Stimulated activated CD4-positive, alpha-beta T cell treated with anti-CD3 and anti-CD28 coated beads, Interleukin-1b, Interleukin-23, amount 100 ng/mL, for 48 hours (primary cell): Measurements from ENCODE around the gene PTPRN2.
"Not testable (repeated sequence)": the region's sequence is repeated elsewhere in the genome, so short reads cannot be mapped to it uniquely, and the experiment has no call there.

Source experiments
- DNase-seq: peaks from one replicate; pipeline ENCODE4 v3.0.0-alpha.2; 2020

Gene PTPRN2

DNA sequence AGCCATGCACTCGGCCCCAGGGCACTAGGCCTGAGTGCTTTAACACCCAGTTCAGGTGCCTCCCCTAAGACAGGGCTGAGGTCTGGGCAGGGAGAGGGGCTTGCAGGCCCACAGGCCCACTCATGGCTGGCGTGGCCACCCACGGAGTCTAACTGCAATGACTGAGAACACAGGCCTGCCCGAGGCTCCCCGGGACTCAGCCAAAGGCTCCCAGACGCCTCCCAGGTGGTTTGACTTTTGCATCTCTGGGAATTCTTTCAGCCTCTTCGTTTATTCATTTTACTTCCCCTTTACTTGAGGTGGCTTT is 37.3 kb downstream of the PTPRN2 start:
- DNase-seq = no peak

DNA sequence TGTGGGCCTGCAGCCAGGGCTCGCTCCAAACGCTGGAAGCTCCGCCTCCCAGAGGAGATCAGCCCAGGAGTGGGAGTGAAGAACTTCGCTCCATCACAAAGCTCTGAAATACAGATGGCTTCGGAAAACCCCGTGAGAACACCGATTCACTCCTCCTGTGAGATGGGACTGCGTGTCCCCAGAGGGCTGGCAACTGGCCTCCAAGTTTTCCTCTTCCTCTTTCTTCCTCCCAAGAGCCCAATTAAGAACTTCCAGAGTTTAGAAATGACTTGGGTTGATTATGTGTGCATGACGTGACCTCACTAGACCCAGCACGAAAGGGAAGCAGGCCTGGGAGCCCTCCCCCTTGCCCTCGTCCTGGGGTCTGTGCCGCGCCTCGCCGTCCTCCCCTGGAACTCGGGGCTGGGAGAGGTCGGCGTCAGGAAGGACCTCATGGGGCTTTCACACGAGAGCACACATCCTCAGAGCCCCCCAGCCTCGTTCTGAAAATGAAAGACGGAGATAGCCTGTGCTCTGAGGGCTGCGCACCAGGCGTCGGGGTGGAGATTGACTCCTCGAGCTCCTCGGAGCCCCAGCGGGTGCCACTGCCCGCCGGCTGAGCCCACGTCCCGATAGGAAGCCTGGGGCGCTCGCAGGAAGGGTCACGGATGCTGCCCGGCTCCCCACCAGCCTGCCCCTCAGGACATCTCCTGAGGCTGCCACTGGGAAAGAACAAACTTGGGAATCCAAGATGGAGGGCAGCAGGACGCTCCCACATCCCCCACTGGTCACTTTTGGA is 37.8 kb downstream of the PTPRN2 start:
- DNase-seq = no peak

DNA sequence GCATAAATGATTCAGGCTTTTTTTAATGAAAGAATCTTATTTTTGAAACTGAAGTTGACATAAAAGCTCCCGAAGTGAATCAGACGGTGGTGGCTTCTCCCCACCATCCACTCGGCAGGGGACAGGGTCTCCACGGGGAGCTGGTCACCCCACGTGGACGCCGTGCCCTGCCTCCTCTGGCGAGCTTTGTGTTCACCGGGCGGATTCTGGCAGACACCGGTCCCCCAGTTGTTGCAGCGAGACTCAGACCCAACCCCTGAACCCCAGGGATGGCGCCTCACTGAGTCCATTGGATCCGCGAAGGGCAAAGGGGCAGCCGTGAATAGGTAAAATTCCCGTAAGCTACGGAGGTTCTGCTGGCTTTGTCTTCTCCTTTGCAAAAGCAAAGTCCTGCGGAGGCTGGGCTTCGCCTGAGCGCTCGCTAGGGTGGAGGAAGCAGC is 38.4 kb downstream of the PTPRN2 start:
- no peak for DNase-seq

DNA sequence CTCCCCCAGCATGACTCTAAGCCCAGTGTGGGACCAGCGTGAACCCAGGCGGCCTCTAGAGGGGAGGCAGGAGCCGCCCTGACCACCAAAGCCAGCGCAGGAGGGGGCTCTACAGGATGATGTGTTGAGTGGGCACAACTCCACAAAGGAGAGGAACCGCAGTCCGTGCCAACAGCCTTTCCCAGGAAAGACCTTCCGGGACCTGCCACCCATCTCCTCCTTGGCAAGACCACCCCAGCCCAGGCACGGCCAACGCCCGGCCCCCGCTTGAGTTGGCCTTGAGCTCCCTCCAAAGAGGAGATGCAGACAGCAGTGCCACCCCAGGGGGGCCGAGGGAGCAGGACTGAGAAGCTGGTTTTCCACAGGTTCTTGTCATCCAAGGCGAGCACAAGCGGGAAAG is 38.9 kb downstream of the PTPRN2 start:
- no peak for DNase-seq

DNA sequence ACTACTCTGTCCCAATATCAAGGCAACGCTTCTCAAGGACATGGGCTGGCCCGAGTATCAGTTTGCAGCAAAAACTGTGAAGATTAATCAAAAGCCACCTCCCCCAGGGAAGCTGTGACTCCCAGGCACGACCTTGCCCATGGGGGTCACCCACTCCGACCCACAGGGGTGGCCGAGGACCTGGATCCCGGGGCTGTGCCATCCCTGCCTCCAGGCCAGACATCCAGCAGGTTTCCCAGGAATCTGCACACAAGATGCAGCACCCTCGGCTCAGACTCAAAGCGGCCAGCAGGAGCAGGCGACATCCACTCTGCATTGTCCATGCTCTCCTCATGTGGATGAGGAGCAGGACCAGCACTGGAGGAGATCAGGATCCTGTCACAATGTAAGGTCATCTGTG is 39.8 kb downstream of the PTPRN2 start:
- DNase-seq = no peak

DNA sequence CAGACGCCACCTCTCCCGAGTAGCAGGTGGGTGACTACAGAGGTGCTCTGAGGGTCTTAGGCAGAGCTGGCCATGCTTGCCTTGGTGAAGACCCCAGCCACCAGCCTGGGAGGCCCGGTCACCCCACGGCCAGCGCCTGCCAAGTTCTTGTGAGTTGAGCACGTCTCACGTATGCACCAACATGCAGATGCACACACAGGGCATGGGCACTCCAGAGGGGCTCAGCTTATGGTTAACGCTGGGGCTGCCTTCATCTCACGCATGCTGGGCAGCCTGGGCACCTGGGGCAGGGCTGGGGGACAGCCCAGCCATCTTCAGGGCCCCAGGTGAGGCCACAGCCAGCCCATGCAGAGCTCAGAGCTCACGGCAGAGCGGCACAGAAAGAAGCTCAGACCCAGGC is 41.0 kb downstream of the PTPRN2 start:
- DNase-seq = no peak

DNA sequence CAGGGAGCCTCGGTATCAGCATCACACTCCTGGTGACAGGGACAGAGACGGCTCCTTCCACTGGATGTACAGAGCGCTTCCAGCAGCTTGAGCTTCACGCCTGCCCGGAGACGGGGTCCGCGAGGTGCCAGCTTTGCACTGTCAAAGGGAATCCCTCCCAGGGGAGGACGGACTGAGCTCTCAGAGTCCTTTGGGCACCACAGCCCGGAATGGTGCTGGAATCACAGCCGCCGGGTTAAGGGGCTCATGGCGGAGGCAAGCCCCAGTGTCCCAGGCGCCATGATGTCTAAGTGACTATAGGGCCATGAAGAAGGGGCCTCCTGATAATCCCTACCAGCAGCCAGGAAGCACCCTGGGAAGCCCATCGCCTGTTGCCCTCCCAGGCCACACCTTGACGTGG is 41.4 kb downstream of the PTPRN2 start:
- no peak for DNase-seq

DNA sequence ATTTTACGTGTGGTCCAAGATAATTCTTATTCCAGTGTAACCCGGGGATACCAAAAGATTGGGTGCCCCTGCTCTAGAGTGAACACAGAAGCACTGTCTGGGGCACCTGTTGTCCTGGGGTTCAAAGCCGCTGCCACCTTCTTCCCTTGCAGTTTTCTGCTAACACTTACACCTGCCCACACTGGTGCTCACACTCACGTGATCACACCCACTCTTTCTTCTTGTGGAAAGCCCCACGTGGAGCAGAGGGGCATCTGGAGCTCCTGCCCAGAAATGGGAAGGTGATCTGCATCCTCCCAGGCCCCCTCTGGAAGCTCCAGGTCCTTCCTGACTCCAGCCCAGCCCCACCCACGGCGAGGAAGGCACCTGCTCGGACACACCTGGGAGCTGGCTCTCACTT is 42.9 kb downstream of the PTPRN2 start:
- no peak for DNase-seq

DNA sequence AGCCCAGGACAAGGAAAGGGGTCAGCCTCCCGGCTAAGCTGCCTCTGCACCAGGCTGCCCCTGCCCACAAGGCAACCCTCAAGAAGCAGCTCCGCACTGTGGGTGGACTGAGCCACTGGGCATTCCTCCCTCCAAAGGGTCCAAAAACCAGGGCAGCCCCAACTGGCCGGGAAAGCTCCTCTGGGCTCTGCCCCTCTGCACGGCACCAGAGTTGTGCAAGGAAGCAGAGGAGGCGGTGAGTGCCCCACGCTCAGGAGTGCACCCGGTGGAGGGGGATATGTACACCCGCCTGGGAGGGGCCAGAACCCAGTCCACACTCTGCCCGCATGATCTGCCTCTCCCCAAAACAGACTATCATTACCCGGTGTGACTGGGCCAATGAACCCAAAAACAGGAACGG is 43.8 kb downstream of the PTPRN2 start:
- no peak for DNase-seq

DNA sequence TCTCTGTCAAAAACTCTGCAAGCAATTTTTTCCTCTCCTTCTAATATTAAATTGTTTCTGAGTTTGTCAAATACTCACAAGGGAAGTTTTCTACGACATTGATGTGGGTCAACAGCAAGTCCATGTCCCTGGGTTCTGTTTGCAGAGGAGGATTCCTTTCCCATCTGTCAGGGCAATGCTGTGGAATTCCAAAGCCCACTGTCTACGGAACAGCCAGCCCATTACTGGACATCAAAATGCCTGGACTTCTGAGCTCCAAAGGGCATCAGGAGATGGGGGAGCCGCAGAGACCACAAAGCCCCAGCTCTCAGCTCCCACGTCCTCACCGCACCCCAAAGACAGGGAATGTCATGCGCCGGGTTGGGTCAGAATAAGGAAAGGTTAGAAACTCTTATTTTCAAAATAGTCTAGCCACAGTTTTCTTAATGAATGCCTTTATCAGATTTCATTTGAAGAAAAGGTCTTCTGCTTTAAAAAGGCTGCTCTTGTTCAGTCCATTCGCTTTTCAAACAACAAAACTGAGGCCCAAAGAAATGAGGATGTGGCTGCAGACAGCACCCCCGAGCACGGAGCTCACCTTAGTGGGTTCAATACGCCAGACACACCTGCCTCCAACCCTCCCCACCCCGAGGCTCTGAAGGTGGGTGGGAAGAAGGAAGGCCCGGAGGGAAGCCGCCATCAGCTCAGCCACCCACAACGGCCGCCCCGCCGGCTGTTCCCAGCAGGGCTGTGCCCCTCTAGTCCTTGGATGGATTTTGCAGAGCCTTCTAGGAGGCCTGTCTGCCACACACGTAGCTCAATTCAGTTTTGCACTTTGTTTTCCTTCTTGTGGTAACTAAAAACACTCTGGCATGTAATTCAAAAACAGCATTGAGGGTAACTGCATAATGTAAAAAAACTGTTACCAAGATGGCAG is 44.7 kb downstream of the PTPRN2 start:
- DNase-seq = no peak

DNA sequence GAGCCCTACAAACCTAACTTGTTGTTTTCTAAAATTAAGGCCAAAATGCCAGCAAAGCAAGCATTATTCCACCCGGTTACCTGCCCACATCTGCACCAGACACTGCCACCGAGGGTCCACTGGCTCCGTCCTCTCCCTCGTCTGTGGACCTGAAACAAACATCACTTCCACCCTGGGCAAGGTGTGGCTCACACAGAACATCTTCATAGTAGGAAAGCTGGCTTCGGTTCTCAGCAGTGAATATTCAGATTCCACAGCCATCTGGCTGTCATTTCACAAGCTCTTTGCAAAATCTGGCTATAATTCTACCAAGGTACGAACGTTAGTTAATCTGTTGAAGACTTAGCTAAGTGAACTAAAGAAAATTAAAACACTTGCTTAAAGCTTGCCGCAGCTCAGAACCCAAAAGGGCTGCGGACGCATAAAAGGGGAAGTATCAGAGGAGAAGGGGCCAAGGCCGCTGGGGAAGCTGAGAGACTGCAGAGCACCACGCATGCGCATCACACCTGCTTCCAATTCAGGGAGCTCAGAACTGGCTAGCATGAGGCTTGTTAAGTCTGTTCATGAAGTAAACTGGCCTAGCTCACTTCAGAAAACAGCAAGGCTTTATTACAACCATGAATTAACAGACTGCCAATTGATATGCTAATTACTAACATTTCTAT is 46.1 kb downstream of the PTPRN2 start:
- DNase-seq = peak; percentile 10

DNA sequence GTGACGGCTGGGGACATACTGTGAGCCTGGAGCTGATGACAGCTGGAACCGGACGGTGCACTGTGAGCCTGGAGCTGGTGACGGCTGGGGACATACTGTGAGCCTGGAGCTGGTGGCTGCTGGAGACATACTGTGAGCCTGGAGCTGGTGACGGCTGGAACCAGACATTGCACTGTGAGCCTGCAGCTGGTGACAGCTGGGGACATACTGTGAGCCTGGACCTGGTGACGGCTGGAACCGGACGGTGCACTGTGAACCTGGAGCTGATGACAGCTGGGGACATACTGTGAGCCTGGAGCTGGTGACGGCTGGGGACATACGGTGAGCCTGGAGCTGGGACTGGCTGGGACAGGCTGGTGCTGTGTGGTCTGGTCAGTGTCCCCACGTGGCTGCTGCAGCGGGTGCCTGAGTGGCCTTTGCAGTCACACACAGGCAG is 47.9 kb downstream of the PTPRN2 start:
- no peak for DNase-seq

DNA sequence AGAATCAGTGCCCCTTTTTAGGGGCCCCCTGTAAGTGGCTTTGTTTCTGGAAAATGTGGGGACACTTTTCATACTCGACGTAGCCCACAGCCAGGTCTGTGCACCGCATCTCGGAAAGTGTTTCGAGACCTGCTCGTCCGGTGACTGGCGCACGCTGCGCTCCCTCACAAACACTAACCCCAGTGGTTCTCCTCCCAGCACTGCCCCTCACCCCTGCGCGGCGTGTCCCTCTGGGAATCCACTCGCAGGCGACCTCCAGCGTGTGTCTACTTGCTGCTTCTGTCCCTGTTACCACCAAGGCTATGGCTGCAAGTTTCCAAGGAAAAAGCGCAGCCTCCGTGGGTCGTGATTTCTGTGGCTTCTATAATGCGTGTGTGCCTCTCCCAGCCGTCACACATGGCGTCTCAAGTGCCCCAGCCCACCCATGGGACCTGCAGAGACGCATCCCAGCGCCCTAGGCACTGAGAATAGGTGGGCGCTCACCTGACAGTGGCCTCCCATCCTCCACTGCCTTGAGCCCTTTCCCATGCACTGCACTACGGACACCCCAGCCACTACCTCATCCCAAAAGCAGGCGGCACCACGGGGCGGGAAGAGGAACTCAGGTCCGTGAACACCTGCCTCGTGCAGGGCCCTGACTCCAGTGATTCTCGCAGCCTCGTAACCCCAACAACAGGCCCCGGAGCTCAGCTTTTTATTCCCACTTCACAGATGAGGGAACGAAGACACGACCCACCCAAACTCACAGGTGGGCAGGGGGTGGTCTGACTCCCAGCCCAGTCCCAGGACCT is 49.3 kb downstream of the PTPRN2 start:
- DNase-seq = no peak

DNA sequence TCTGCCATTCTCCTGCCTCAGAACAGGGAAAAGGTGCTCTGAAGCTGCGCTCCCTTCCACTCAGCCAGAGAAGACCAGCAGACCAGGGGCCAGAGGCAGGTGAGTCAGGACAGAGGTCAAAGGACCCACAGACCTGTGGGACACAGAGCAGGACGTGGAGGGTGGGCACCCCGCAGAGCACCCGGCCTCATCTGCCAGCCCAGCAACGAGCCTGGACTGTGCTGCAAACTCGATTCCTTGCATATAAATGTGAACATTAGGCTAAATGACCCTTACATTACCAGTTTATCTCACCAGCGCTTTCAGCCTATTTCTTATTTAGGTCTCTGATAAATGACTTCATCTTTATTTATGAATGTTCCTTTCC is 50.1 kb downstream of the PTPRN2 start:
- no peak for DNase-seq

DNA sequence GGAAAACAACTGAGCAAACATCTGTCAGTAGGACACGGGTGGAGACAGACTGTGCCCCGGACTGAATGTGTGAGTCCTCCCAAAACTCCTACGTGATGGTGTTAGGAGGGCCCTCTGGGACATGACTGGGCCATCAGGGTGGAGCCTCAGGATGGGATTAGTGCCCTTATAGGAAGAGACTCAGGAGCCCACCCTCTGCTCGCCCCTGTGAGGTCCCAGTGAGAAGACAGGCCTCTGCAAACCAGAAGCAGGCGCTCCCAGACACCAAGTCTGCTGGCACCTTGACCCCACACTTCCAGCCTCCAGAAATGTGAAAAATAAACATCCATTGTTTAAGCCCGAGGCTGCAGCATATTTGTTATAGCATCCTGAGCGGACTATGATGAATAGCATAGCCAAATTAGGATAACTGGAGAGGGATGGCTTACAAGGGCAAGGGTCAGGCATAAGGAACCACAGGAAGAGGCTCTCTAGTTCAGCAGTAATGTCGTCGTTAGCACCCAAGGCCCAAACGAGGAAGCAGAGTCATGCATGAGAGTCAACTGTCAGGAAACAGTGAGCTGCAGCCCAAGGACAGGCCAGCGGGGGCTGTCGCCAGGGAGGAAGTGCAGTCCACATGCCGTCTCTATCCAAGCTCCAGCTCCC is 50.6 kb downstream of the PTPRN2 start:
- no peak for DNase-seq

DNA sequence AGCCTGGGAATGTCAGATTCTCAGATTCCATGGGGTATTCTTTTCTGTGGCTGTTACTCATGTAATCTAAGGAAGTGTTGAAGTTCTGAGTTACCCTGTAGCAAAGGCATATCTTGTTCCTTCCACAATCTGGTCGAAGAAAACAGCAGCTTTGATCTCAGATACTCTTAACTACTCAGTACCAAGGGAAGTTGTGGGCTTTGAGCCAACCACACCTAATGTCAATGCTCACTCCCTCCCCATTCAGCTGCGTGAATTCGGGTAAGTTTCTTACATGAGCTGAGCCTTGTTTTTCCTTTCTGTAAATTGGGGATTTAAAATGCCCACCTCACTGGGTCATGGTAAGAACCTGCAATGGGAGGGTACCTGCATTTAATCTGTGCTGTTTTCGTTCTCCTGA is 52.5 kb downstream of the PTPRN2 start:
- DNase-seq = no peak

DNA sequence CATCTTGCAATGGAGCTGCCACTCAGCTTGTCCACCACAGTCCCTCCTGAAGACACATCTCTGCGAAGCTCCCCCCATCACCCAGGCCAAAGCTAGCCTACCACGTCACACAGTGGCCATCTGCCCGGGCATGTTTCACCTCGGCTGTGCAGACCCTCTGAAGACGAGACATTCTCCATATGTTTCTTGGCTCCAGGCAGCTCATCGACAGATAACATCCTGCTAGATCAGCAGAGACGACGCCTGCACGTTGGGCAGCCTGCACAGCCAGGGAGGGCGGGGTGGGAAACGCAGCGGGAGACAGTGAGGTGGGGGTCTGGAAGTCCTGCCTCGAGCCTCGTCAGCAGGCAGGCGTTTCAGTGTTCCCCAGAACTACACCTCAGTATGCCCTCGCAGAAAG is 53.0 kb downstream of the PTPRN2 start:
- DNase-seq = no peak

DNA sequence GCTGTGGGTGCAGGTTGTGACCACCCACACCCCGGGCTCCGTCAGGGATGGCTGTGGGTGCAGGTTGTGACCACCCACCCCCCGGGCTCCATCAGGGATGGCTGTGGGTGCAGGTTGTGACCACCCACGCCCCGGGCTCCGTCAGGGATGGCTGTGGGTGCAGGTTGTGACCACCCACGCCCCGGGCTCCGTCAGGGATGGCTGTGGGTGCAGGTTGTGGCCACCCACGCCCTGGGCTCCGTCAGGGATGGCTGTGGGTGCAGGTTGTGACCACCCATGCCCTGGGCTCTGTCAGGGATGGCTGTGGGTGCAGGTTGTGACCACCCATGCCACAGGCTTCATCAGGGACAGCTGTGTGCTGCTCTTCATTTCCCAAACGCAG is 53.5 kb downstream of the PTPRN2 start:
- not testable (repeated sequence) for DNase-seq

DNA sequence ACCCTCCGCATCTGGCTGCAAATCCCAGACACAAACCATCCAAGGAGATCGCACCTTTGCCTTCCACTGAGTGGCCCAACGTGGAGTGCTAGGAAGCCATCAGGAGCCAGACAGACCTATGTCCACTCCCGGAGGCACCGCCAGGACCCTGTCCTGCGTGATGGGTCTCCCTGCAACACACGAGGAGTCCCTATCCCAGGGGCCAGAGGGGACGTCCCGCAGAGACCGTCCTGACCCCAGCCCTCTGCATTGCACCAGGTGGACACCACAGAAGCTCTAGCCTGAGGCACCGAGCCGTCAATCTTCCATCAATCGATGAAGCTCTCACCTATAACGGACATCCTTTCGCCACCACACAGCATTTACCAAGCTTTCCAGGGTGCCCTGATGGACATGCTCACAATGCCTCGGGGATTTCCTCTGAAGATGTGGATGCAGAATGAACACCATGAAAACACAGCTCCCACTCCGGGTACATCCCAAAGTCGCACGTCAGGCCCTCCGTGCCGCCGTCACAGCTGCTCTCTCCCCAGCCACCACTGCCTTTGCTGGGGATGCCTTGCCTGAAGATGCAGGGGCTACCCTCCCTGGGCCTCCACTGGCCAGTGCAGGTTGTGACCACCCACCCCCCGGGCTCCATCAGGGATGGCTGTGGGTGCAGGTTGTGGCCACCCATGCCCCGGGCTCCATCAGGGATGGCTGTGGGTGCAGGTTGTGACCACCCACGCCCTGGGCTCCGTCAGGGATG is 54.1 kb downstream of the PTPRN2 start:
- DNase-seq = no peak

DNA sequence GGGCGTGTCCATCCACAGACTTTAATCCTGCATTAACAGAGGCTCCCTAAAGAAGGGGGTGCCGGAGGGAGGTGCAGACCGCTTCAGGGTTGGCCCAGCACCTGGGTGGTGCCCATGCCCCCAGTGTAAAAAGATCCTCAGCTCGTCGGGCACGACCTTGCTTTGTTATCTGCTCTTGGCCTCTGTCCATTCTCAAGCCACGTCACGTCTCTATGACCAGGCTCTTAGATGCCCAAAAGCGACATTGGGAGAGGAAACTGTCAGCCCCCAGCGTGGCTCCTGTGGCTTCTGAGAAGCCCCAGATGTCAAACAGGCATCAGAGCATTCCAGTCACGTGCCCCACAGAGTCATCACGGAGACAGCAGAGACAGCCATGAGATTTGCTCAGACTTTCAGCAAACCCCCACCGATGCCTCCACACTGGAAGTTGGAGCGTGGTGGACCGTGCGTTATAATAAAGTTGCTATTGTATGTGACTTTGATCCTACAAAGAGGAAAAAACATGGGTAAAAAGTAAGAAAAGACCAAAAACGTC is 55.5 kb downstream of the PTPRN2 start:
- DNase-seq = no peak

DNA sequence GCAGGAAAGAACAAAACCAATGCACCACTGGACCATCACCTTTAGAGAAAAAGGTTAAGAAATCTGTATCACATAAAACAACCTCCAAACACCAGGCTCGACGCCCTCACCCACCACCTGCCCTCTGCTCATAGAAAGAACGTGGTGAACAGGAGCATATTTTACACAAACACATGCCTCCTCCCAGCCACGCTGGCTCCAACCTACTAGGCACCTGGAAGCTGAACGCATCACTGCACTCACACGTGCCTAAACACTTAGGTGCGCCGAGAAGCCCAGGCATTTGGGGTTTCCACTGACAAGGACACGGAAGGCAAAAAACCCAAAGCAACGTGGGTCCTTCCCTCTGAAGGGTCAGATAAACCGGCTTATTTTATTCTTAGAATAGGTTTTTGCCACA is 56.0 kb downstream of the PTPRN2 start:
- DNase-seq = no peak
